ENCODE measurements around the gene BIN1.

BIN1 gene

GRCh38 chr2:127103243-127104165 lies 3.5 kb downstream of the BIN1 start:
- no peak for DNase-seq

- no peak for DNase-seq
Observed at GRCh38 chr2:127102521-127103242, 4.3 kb downstream of the BIN1 start.

DNA sequence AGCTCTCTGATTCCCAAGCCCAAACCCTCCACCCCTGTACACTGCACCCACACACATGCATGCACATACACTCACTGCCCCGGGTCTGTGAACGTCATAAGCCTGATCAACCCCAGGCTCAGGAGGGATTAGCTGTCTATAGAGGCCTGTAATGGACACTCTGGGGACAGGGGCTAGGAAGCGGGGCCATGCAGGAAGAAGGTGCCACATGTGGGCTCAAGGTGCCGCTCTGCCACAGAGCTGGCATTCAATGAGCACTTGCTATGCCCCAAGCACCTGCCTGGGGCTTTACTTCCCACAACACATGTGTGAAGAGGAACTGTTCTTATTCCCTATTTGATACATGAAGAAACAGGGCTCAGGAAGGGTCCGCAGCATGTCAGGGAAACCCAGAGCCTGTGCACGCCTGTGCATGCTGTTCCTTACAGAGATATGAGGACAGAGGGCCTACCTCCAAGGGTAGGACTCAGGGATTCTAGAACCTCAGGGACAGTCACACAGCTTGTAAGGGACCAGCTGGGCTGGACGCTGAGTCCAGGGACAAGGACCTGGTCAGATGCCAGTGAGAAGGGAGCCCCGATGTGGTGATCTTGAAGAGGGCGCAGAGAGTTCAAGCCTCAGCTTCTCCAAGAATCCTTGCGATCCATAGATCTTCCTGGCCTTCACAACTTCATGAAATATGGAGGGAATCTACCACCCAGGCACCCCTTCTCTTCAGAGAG lies 5.0 kb downstream of the BIN1 start:
- DNase-seq = no peak

DNA sequence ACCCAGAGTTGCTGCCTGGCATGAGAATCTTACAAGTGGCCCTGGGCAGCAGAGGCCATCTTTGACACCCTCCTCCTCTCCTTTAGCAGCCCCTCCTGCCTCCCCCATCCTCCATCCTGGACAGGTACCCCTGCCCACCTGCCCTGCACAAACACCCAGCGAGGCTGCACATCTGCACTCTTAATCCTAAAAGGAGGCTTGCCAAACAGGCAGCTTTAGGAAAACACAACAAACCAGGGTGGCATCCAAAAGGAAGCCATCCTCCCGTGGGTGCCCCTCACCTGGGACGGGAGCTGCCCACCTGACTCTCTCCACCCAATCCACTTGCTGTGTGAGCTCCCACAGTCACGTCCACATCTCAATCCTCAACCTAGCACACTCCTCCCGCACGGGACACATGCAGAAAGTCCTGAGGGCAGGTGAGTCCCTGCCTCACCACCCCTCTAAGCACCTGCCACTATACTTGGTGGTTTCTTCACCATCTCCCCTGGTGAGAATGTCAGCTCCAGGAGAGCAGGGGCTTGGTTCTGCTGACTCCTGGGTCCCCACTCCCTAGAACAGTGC lies 5.8 kb downstream of the BIN1 start:
- no peak for DNase-seq

DNA sequence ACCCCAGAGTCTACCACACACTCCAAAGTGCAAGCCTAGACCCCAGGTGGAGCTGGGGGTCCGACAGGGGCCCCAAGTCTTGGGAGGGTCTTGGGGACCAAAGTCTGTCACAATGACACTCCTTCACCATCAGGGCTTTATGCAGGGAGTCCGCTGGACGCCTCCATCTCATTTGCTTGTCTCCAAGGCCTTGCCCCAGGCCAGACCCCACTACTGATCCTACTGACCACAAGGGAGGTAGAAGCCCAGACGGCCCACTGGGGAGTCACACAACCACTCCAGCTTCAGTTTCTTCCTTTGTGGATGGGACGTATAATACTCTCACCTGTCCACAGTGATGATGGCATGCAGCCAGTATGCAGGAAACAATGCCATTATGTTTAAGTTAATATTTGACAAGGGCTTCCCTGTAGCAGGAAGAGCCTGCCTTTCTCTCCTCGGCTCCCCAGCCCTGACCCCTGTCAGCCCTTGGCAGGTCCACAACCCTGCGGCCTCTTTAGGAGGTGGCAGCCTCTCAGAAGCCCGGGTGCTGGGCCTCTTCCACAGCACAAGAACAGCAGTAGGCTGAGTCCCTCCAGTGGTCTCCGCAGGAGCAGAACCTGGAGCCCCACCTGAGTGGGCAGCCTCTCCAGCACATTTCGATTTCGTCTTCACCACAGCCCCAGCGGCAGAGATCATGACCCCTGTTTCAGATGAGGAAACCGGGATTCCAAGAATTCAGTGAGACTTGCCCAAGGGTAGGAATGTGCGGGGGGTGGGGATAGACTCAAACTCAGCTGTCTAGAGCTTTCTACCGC lies 6.5 kb downstream of the BIN1 start:
- no peak for DNase-seq

DNA sequence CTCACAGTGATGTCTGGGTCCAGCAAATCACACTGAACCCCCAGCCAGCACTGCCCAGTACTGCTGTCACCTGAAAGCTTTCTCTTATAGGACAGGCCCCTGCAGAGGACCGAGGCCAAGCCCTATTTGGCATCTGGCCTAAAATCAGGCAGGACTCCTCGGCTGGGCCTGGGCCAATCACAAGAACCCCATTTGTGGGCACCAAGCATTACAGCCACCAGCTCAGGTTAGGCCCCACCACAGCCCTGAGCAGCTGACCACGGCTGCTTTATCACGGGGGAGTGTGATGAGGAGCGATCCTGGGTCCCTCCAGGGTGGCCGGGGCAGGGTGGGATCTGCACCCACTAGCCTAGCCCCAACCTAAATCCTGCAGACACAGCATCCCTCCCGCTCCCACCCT lies 8.2 kb downstream of the BIN1 start:
- no peak for DNase-seq

DNA sequence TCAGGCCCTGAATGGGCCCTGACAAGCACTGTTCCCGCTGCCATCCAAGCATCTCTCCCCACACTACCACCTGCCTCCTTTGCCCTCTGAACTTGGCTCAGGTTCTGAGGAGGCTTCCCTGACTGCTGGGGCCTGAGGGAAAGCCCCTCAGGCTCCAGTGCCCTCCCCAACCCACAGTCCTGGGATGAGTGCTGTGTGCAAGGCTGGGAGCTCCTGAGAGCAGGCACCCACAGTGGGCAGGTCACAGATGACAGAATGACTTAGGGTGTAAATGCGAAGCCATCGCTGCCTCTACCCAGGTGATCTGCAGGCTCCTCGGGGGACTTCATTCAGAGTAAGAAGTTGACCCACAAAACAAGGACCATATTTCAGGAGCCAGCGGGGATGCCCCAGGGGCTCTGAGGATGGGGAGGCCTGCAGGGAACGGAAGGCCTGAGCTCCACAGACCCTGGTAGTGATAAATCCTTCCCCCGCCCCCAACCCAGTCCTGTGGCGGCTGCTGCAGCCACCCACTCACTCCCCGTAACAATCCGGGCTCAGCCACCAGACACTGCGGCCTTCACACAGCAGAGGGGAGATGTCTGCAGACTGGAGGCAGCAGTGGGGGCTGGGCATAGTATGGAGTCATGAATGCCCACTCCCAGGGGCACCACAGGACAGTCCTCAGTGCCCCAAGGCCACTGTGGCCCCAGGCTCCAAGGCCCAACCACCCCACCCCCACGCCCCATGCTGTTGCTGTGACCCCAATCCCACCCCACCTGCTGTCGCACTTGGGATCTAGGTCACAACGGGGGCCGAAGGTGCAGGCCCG lies 8.9 kb downstream of the BIN1 start:
- DNase-seq = no peak

DNA sequence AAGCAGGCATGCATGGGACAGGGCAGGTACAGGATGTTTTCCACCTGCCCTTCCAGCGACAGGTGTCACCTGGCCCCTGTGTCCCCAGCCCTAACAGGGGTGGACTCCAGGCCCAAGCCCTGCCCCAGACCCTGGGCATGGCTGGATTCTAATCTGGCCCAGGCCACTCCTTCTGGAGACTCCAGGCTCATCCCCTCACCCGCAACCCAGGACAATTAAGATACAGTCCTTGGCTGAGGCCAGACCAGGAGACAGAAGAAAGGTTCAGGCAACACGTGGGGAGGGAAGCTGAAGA lies 9.5 kb downstream of the BIN1 start:
- DNase-seq = no peak

DNA sequence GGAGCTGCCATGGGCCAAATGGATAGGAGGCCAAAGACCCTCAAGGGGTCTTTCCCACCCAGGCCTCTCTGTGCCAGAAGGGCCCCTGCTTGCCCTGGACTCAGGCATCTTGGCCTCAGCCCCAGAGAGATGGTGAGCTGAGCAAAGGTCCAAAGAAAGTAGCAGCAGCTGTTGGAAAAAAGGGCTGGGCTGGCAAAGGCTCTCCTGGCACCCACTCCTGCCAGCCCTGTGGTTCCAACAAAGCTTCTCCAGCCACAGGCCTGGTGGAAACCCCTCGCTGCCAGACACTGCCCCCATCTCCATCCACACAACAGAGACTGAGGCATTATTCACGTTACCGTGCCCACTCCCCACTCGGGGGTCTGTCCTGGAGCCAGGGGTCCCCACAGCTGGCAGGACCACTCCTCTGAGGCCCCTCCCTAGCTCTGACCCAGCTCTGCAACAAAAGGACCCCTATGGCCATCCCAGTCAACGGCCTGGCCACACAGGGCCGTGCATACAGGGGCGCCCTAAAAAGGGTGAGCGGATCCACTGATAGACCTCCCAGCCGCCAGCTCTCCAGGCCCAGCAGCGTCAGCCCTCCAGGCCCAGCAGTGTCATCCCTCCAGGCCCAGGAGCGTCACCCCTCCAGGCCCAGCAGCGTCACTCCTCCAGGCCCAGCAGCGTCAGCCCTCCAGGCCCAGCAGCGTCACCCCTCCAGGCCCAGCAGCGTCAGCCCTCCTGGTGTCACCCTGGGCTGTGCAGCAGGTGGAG lies 10.1 kb downstream of the BIN1 start:
- no peak for DNase-seq

- DNase-seq = no peak
Observed at GRCh38 chr2:127096280-127096679, 10.7 kb downstream of the BIN1 start.

DNA sequence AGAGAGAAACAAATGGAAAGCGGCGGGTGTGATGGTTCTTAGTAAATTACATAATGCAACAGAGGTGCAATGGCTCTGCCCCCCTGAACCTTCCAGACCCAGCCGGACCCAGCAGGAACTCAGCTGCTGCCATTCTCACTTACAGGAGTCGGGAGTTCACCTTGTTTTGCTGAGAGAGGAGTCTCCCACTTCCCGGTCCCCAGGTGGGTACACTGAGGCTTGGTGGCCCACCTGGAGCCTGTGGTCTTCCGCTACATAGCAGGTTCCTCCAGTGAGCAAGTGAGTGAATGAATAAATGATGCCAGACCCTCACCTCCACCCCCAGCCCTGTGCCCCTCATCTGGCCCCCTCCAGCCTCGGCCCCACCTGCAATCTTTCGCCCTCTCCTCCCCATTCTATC lies 11.2 kb downstream of the BIN1 start:
- DNase-seq = no peak

DNA sequence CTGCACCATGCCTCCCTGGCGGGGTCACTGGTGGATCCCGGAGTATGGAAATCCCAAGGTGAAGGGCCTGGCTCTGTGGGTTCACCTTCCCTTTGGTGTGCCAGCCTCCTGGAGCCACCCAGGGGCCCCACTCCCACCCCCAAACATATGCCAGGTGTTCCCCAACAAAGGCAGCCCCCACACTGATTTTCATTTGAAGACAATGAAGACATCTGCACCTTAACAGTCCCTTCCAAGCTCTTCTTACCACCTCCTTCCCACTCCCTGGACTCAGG lies 11.7 kb downstream of the BIN1 start:
- no peak for DNase-seq

- DNase-seq = no peak
Observed at GRCh38 chr2:127094509-127095366, 12.2 kb downstream of the BIN1 start.

GRCh38 chr2:127093648-127094210 lies 13.2 kb downstream of the BIN1 start:
- DNase-seq = no peak

DNA sequence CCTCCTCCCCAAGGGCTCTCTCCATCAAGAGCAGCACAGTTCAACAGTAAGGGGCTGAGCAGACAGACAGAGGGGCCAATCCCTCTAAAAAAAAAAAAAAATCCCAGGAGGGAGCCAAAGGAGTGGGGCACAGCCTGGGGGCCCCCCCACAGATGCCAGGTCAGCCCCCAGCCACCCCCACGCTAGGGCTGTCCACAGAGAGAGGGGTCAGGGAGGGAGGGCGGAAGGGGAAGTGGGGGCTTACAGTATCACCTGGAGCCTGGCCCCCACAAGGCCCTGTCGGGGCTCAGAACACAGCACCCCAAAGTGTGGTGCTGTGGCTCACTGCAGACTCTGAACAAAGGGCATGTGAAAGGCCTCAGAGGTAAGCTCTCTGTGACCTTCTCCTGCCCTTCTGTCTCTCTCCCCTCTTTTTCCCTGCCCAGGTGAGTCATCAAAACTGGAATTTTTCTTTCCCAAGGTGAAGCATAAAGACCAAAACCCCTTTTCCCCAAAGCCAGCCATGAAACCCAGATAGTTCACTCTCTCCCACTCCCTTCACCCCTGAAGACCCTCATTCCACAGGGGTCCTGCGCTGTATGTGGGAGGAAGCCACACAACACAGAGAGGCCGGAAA lies 13.9 kb downstream of the BIN1 start:
- no peak for DNase-seq

GRCh38 chr2:127092306-127092705 lies 14.6 kb downstream of the BIN1 start:
- DNase-seq = no peak

- no peak for DNase-seq
Observed at GRCh38 chr2:127091886-127092285, 15.1 kb downstream of the BIN1 start.

DNA sequence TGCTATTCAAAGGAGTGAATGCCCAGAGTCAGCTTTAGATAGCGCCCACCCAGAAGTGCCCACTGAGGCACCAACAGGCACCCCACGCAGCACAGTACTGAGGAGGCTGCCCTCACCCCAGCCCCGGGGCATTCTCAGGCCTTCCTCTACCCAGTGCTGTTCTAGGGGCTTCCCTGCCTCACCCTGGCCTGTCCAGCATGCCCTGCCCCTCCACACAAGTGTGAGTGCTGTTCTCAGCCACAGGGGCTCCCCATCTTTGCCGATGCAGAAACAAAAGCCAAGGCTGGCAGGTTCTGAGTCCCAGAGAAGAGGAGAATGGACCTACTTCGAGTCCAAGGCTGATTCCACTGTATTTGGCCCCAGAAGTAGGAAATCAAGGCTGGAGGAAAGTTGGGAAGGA lies 15.8 kb downstream of the BIN1 start:
- DNase-seq = no peak

All from NCI-H1694 treated with DMSO at 0.1 percent for 48 hours (cell line).